SK-N-SH (cell line): ENCODE data around the gene ZNF335. TPM values are rescaled to one million over a fixed set of nuclear protein-coding genes. Genes with fewer than 3 reads are reported as not detected.

Source experiments
- CTCF ChIA-PET: fragments of 300-600, 350-600 bp; formaldehyde crosslinking; extraction: SDS; loops from one replicate; lab custom pipeline; 2021; lab: Yijun Ruan, JAX
- POLR2A ChIA-PET: fragments of 350-600 bp; sonication (Branson Sonifier 250); formaldehyde crosslinking; extraction: SDS; loops from one replicate; lab custom pipeline; 2020; ENCODE audit warnings: antibody characterized with exemption, inconsistent platforms; lab: Yijun Ruan, JAX
- DNase-seq: peaks from one replicate; pipeline ENCODE4 v3.0.0; 2012
- H2AFZ ChIP-seq: fragments of 200-600 bp; sonication (generic); 2 replicates; pipeline ENCODE4 v1.8.1; 2016; ENCODE audit warnings: antibody characterized with exemption, mild to moderate bottlenecking, low read depth
- H3F3A ChIP-seq: fragments of 200-600 bp; sonication (generic); replicated peaks from 2 replicates; pipeline ENCODE3; 2016; ENCODE audit warnings: antibody characterized with exemption, mild to moderate bottlenecking; ENCODE audit not compliant: insufficient read depth
- H3K27ac ChIP-seq, 2 experiments: fragments of 200-500 bp in 1 of 2; fragments of 200-600 bp in 1 of 2; sonication (Bioruptor generic) in 1 of 2; sonication (generic), shearing (Covaris generic) in 1 of 2; 2 replicates each; pipeline versions ENCODE4 v1.5.1 to v1.6.1; 2014 to 2016; ENCODE audit warnings: low read depth in 2 of 2, inconsistent platforms in 1 of 2, low read length in 1 of 2, mild to moderate bottlenecking in 1 of 2, mixed read lengths in 1 of 2
- H3K27me3 ChIP-seq: fragments of 200-600 bp; sonication (generic), shearing (Covaris generic); 2 replicates; pipeline ENCODE4 v1.6.1; 2016; ENCODE audit warnings: mixed run types; ENCODE audit not compliant: insufficient read depth
- H3K36me3 ChIP-seq, 2 experiments: fragments of 200-500 bp in 1 of 2; fragments of 200-600 bp in 1 of 2; sonication (Bioruptor generic) in 1 of 2; sonication (generic) in 1 of 2; replicated peaks in 1 of 2; 2 replicates each; pipeline versions ENCODE3 to v1.5.1; 2014 to 2016; ENCODE audit warnings: low read length in 1 of 2, mild to moderate bottlenecking in 1 of 2; ENCODE audit not compliant: insufficient read depth in 2 of 2, control insufficient read depth in 1 of 2
- H3K4me1 ChIP-seq, 2 experiments: fragments of 200-500 bp in 1 of 2; fragments of 200-600 bp in 1 of 2; sonication (Bioruptor generic) in 1 of 2; sonication (generic), shearing (Covaris generic) in 1 of 2; 2 replicates each; pipeline versions ENCODE4 v1.5.1 to v1.6.1; 2014 to 2016; ENCODE audit warnings: low read depth in 1 of 2, low read length in 1 of 2, mixed run types in 1 of 2; ENCODE audit not compliant: insufficient read depth in 2 of 2, control insufficient read depth in 1 of 2
- H3K4me2 ChIP-seq: fragments of 200-600 bp; sonication (generic), shearing (Covaris generic); 2 replicates; pipeline ENCODE4 v1.6.1; 2017; ENCODE audit warnings: mixed run types
- H3K4me3 ChIP-seq, 2 experiments: fragments of 200-500 bp in 1 of 2; fragments of 200-600 bp in 1 of 2; sonication (Bioruptor generic) in 1 of 2; sonication (generic), shearing (Covaris generic) in 1 of 2; 2 replicates each; pipeline versions ENCODE4 v1.5.1 to v1.8.1; 2014 to 2016; ENCODE audit warnings: low read depth in 2 of 2, inconsistent platforms in 1 of 2, low read length in 1 of 2, mild to moderate bottlenecking in 1 of 2, mixed read lengths in 1 of 2, moderate library complexity in 1 of 2
- H3K79me2 ChIP-seq: fragments of 200-600 bp; sonication (generic); 2 replicates; pipeline ENCODE4 v1.8.1; 2017; ENCODE audit warnings: mild to moderate bottlenecking; ENCODE audit not compliant: insufficient read depth
- H3K9ac ChIP-seq: fragments of 200-600 bp; sonication (generic); 2 replicates; pipeline ENCODE4 v1.6.1; 2017; ENCODE audit warnings: mixed run types
- H3K9me2 ChIP-seq: fragments of 200-600 bp; sonication (generic); 2 replicates; pipeline ENCODE4 v1.6.1; 2017; ENCODE audit warnings: mixed run types
- H3K9me3 ChIP-seq: fragments of 200-600 bp; sonication (generic); 2 replicates; pipeline ENCODE4 v1.6.1; 2017; ENCODE audit warnings: mixed run types, mild to moderate bottlenecking, moderate library complexity
- H4K20me1 ChIP-seq: fragments of 200-600 bp; sonication (generic); 2 replicates; pipeline ENCODE4 v1.6.1; 2017; ENCODE audit warnings: mild to moderate bottlenecking, mixed run types; ENCODE audit not compliant: insufficient read depth
- CHD2 ChIP-seq: fragments of 150-350 bp; IDR thresholded peaks from 2 replicates; pipeline ENCODE4 v1.6.1; 2018; ENCODE audit warnings: low read length; ENCODE audit not compliant: partially characterized antibody
- CTCF ChIP-seq: fragments of 200-600 bp; sonication (generic); IDR thresholded peaks from 2 replicates; pipeline ENCODE4 v1.6.1; 2017; ENCODE audit warnings: antibody characterized with exemption, mild to moderate bottlenecking, moderate library complexity
- EZH2phosphoT487 ChIP-seq: fragments of 200-600 bp; sonication (generic); IDR thresholded peaks from 2 replicates; pipeline ENCODE4 v1.6.1; 2017; ENCODE audit warnings: low read depth, mixed run types, mild to moderate bottlenecking, antibody characterized with exemption, moderate library complexity, borderline replicate concordance
- FOSL2 ChIP-seq: IDR thresholded peaks from 2 replicates; pipeline ENCODE4 v1.4.0; 2012; ENCODE audit warnings: low read depth, mild to moderate bottlenecking, moderate library complexity, borderline replicate concordance
- FOXJ3 ChIP-seq: sonication (generic); formaldehyde crosslinking; IDR thresholded peaks from 2 replicates; pipeline ENCODE4 v1.5.1; 2020; ENCODE audit warnings: mild to moderate bottlenecking, missing genetic modification reagents
- FOXM1 ChIP-seq: IDR thresholded peaks from 2 replicates; pipeline ENCODE4 v1.4.0; 2012; ENCODE audit warnings: low read depth, mild to moderate bottlenecking
- GABPA ChIP-seq: IDR thresholded peaks from 2 replicates; pipeline ENCODE4 v1.4.0; 2012; ENCODE audit warnings: low read depth, mild to moderate bottlenecking
- MEF2A ChIP-seq: IDR thresholded peaks from 2 replicates; pipeline ENCODE4 v1.4.0; 2012; ENCODE audit warnings: low read depth, borderline replicate concordance
- NRF1 ChIP-seq: IDR thresholded peaks from 2 replicates; pipeline ENCODE4 v1.6.1; 2012; ENCODE audit warnings: low read depth, mild to moderate bottlenecking, low read length
- POLR2AphosphoS5 ChIP-seq: IDR thresholded peaks from 2 replicates; pipeline ENCODE4 v1.6.1; 2012; ENCODE audit warnings: low read depth, low read length
- RAD21 ChIP-seq: IDR thresholded peaks from 2 replicates; pipeline ENCODE4 v1.6.1; 2012; ENCODE audit warnings: mild to moderate bottlenecking, low read length
- RCOR1 ChIP-seq: fragments of 150-350 bp; IDR thresholded peaks from 2 replicates; pipeline ENCODE4 v1.6.1; 2017; ENCODE audit warnings: antibody characterized with exemption, low read length
- REST ChIP-seq: IDR thresholded peaks from 2 replicates; pipeline ENCODE4 v1.6.1; 2012; ENCODE audit warnings: mild to moderate bottlenecking, low read depth, low read length, moderate library complexity
- TAF1 ChIP-seq: IDR thresholded peaks from 2 replicates; pipeline ENCODE4 v1.6.1; 2012; ENCODE audit warnings: low read depth, mild to moderate bottlenecking, low read length, moderate library complexity, borderline replicate concordance
- TCF12 ChIP-seq: IDR thresholded peaks from 2 replicates; pipeline ENCODE4 v1.4.0; 2012
- WGBS: methylation state at CpG from one replicate; pipeline ENCODE4 v1.1.6; 2017; ENCODE audit warnings: low lambda C conversion rate; 5-methylcytosine and 5-hydroxymethylcytosine counted together
- polyA plus RNA-seq, 3 experiments: library from polyadenylated mRNA; depleted of rRNA; stranded (reverse); fragments of >200 nt; gene quantifications; 2 replicates each; pipeline ENCODE4 v1.2.3, GENCODE V29; 2012
- TF ChIP-seq, protein P1 (sequence below): fragments of 150-350 bp; IDR thresholded peaks from 2 replicates; pipeline ENCODE4 v1.6.1; 2017; ENCODE audit warnings: antibody characterized with exemption, low read length, low read depth, borderline replicate concordance
- TF ChIP-seq, protein P2 (sequence below): IDR thresholded peaks from 2 replicates; pipeline ENCODE4 v1.4.0; 2012; ENCODE audit warnings: low read depth, borderline replicate concordance

The ZNF335 gene
- polyA plus RNA-seq, 1 of the 3 experiments (the other 2 are of a cell fraction) = 11.7 TPM

- no peak overlapping the region for H3K4me3 ChIP-seq
- H3K4me1 ChIP-seq = no peaks in the 10 kb centered on the region; a peak in 1 of 4 replicates
- H3F3A ChIP-seq = no peaks in the 10 kb centered on the region
- H3K9me3 ChIP-seq = no peaks in the 10 kb centered on the region
- no peaks in the 10 kb centered on the region for H3K36me3 ChIP-seq
- CTCF ChIA-PET = interaction anchor here (0.7 to 1.4 kb wide), 3 partner anchors 11 to 41 kb away, joined by 3 to 5 read pairs (median 4); no protein-coding TSS in a partner anchor
- H3K9ac ChIP-seq = no peak overlapping the region
- no peak overlapping the region for H3K4me2 ChIP-seq
- POLR2A ChIA-PET = no interaction called here
- no peak overlapping the region for H3K27ac ChIP-seq
- WGBS = 79% methylated on average over 6 of the region's 6 CpGs
- no peaks in the 10 kb centered on the region for H4K20me1 ChIP-seq
- H3K79me2 ChIP-seq = no peaks in the 10 kb centered on the region
- H3K27me3 ChIP-seq = no peaks in the 10 kb centered on the region
- no peak for TF ChIP-seq TCF12
- TF ChIP-seq EZH2phosphoT487 = no peak
- TF ChIP-seq MEF2A = no peak
- TF ChIP-seq, protein P1, sequence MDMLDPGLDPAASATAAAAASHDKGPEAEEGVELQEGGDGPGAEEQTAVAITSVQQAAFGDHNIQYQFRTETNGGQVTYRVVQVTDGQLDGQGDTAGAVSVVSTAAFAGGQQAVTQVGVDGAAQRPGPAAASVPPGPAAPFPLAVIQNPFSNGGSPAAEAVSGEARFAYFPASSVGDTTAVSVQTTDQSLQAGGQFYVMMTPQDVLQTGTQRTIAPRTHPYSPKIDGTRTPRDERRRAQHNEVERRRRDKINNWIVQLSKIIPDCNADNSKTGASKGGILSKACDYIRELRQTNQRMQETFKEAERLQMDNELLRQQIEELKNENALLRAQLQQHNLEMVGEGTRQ = no peak
- TF ChIP-seq TAF1 = no peak
- TF ChIP-seq RAD21 = no peak
- no peak for TF ChIP-seq POLR2AphosphoS5
- no peak for TF ChIP-seq GABPA
- no peak for TF ChIP-seq FOXJ3
- no peak for DNase-seq
- H3K9me2 ChIP-seq = no peaks in the 10 kb centered on the region
- H2AFZ ChIP-seq = no peak overlapping the region
These were observed 9.3 kb upstream of the ZNF335 start for GRCh38 chr20:45981261-45981660.

GRCh38 chr20:45976086-45976485 lies 4.1 kb upstream of the ZNF335 start:
- H3K4me2 ChIP-seq = no peak overlapping the region
- no peaks in the 10 kb centered on the region for H4K20me1 ChIP-seq
- H3K27me3 ChIP-seq = no peaks in the 10 kb centered on the region
- no peak overlapping the region for H3K27ac ChIP-seq
- H3K79me2 ChIP-seq = peaks cover 5% of the 10 kb centered on the region
- no peak for DNase-seq
- 91% methylated on average over 6 of the region's 6 CpGs for WGBS
- peaks cover 4% of the 10 kb centered on the region for H3F3A ChIP-seq
- ChIA-PET CTCF (interaction anchor here (8.7 kb wide), 1 partner anchor 11 kb away, joined by 60 read pairs; no protein-coding TSS in a partner anchor), POLR2A (no interaction called here)
- H3K9me2 ChIP-seq = no peaks in the 10 kb centered on the region
- H3K4me1 ChIP-seq = peaks cover 0 to 4% of the 10 kb centered on the region in 2 experiments; a peak in 1 of 4 replicates
- H3K4me3 ChIP-seq = no peak overlapping the region
- H2AFZ ChIP-seq = no peak overlapping the region
- H3K9ac ChIP-seq = no peak overlapping the region
- H3K36me3 ChIP-seq = no peaks in the 10 kb centered on the region
- no peaks in the 10 kb centered on the region for H3K9me3 ChIP-seq
- TF ChIP-seq REST (no peak), NRF1 (no peak), CTCF (no peak), CHD2 (no peak), MEF2A (no peak), FOXM1 (no peak), RCOR1 (no peak), FOSL2 (no peak)
- TF ChIP-seq, protein P1 = no peak
- TF ChIP-seq, protein P2, sequence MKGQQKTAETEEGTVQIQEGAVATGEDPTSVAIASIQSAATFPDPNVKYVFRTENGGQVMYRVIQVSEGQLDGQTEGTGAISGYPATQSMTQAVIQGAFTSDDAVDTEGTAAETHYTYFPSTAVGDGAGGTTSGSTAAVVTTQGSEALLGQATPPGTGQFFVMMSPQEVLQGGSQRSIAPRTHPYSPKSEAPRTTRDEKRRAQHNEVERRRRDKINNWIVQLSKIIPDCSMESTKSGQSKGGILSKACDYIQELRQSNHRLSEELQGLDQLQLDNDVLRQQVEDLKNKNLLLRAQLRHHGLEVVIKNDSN = no peak
